AG09309 (cell line): ENCODE data around the gene DCTN3.

Source experiments
- DNase-seq: peaks from one replicate; pipeline ENCODE4 v3.0.0-alpha.2; 2010; ENCODE audit warnings: low read depth
- H3K4me3 ChIP-seq: 2 replicates; pipeline ENCODE4 v1.5.1; 2011; ENCODE audit warnings: mild to moderate bottlenecking, low read depth, low read length, moderate library complexity; ENCODE audit not compliant: control insufficient read depth
- TF ChIP-seq, protein P1 (sequence below): IDR thresholded peaks from 2 replicates; pipeline ENCODE4 v1.5.1; 2011; ENCODE audit warnings: mild to moderate bottlenecking, low read depth, low read length, inconsistent platforms; ENCODE audit not compliant: insufficient read depth, control insufficient read depth; ENCODE audit errors: missing control alignments

Gene DCTN3

GRCh38 chr9:34578241-34579103, 41.8 kb downstream of the DCTN3 start:
- no peak overlapping the region for H3K4me3 ChIP-seq
- DNase-seq, result peak; percentile 16
- TF ChIP-seq, protein P1, sequence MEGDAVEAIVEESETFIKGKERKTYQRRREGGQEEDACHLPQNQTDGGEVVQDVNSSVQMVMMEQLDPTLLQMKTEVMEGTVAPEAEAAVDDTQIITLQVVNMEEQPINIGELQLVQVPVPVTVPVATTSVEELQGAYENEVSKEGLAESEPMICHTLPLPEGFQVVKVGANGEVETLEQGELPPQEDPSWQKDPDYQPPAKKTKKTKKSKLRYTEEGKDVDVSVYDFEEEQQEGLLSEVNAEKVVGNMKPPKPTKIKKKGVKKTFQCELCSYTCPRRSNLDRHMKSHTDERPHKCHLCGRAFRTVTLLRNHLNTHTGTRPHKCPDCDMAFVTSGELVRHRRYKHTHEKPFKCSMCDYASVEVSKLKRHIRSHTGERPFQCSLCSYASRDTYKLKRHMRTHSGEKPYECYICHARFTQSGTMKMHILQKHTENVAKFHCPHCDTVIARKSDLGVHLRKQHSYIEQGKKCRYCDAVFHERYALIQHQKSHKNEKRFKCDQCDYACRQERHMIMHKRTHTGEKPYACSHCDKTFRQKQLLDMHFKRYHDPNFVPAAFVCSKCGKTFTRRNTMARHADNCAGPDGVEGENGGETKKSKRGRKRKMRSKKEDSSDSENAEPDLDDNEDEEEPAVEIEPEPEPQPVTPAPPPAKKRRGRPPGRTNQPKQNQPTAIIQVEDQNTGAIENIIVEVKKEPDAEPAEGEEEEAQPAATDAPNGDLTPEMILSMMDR, result no peak

- no peak overlapping the region for H3K4me3 ChIP-seq
- TF ChIP-seq, protein P1, result no peak
- DNase-seq, result no peak
Observed at GRCh38 chr9:34577400-34578240, 42.7 kb downstream of the DCTN3 start.

GRCh38 chr9:34576597-34577399, 43.5 kb downstream of the DCTN3 start:
- TF ChIP-seq, protein P1, result no peak

GRCh38 chr9:34575862-34576596, 44.3 kb downstream of the DCTN3 start:
- TF ChIP-seq, protein P1, result no peak
- no peak for DNase-seq

More at GRCh38 chr9:34576597-34577399, 43.5 kb downstream of the DCTN3 start:
- no peak for DNase-seq
- H3K4me3 ChIP-seq, result no peak overlapping the region

GRCh38 chr9:34575241-34575640, 45.1 kb downstream of the DCTN3 start:
- H3K4me3 ChIP-seq, result no peak overlapping the region
- TF ChIP-seq, protein P1, result no peak
- no peak for DNase-seq

More at GRCh38 chr9:34575862-34576596, 44.3 kb downstream of the DCTN3 start:
- no peak overlapping the region for H3K4me3 ChIP-seq
